ENCODE data around the gene GFPT1. TPM values are rescaled to one million over a fixed set of nuclear protein-coding genes. Genes with fewer than 3 reads are reported as not detected.

GFPT1 gene
- total and polyA plus RNA-seq, 4 donors: 15.9 to 72.6 (median 30.5) TPM

GRCh38 chr2:69383176-69383812 lies 3.7 kb downstream of the GFPT1 start:
- Histone ChIP-seq H3K9ac (ENCODE audit: insufficient read depth in 1 of 2, low read length in 2 of 2) (no peak overlapping the region), H3K36me3 (ENCODE audit: control insufficient read depth in 4 of 4, insufficient read depth in 4 of 4, low read length in 4 of 4) (peaks cover 0 to 5% (median 3%) of the 10 kb centered on the region in 4 donors), H3K4me1 (ENCODE audit: control insufficient read depth in 5 of 5, insufficient read depth in 5 of 5, low read length in 5 of 5) (peaks cover 0 to 18% (median 9%) of the 10 kb centered on the region in 5 donors), H3K9me3 (ENCODE audit: control insufficient read depth in 4 of 4, insufficient read depth in 3 of 4, low read length in 3 of 4) (no peaks in the 10 kb centered on the region), H3K27ac (ENCODE audit: low read depth in 1 of 2, low read length in 1 of 2) (no peak overlapping the region), H3K4me3 (no peak overlapping the region), H3K27me3 (ENCODE audit: control insufficient read depth in 3 of 3, insufficient read depth in 3 of 3, low read length in 2 of 3) (no peaks in the 10 kb centered on the region)
- WGBS, 2 donors: 91 to 96% methylated on average over 7 of the region's 7 CpGs
- no peak for TF ChIP-seq CTCF (IDR thresholded peaks at IDR 0.05; ENCODE audit: control extremely low read depth, extremely low read depth)
- ATAC-seq (ENCODE audit: insufficient read depth, low FRiP score): no peak
- no peak for DNase-seq

GRCh38 chr2:69382547-69382946 lies 4.5 kb downstream of the GFPT1 start:
- Histone ChIP-seq H3K4me1 (ENCODE audit: control insufficient read depth in 5 of 5, insufficient read depth in 5 of 5, low read length in 5 of 5) (peaks cover 0 to 14% (median 5%) of the 10 kb centered on the region in 5 donors), H3K36me3 (ENCODE audit: control insufficient read depth in 4 of 4, insufficient read depth in 4 of 4, low read length in 4 of 4) (peaks cover 0 to 5% (median 3%) of the 10 kb centered on the region in 4 donors), H3K4me3 (no peak overlapping the region), H3K27me3 (ENCODE audit: control insufficient read depth in 3 of 3, insufficient read depth in 3 of 3, low read length in 2 of 3) (no peaks in the 10 kb centered on the region), H3K9me3 (ENCODE audit: control insufficient read depth in 4 of 4, insufficient read depth in 3 of 4, low read length in 3 of 4) (no peaks in the 10 kb centered on the region), H3K27ac (ENCODE audit: low read depth in 1 of 2, low read length in 1 of 2) (no peak overlapping the region), H3K9ac (ENCODE audit: insufficient read depth in 1 of 2, low read length in 2 of 2) (no peak overlapping the region)
- no peak for ATAC-seq (ENCODE audit: insufficient read depth, low FRiP score)
- 70 to 83% methylated on average over 2 of the region's 2 CpGs for WGBS, 2 donors
- TF ChIP-seq CTCF (IDR thresholded peaks at IDR 0.05; ENCODE audit: control extremely low read depth, extremely low read depth): no peak
- DNase-seq: no peak

- Histone ChIP-seq H3K4me1 (ENCODE audit: control insufficient read depth in 5 of 5, insufficient read depth in 5 of 5, low read length in 5 of 5) (peaks cover 0 to 12% (median 5%) of the 10 kb centered on the region in 5 donors), H3K9ac (ENCODE audit: insufficient read depth in 1 of 2, low read length in 2 of 2) (no peak overlapping the region), H3K36me3 (ENCODE audit: control insufficient read depth in 4 of 4, insufficient read depth in 4 of 4, low read length in 4 of 4) (peaks cover 0 to 5% (median 3%) of the 10 kb centered on the region in 4 donors), H3K27ac (ENCODE audit: low read depth in 1 of 2, low read length in 1 of 2) (no peak overlapping the region), H3K4me3 (no peak overlapping the region), H3K27me3 (ENCODE audit: control insufficient read depth in 3 of 3, insufficient read depth in 3 of 3, low read length in 2 of 3) (no peaks in the 10 kb centered on the region), H3K9me3 (ENCODE audit: control insufficient read depth in 4 of 4, insufficient read depth in 3 of 4, low read length in 3 of 4) (no peaks in the 10 kb centered on the region)
- 86 to 96% methylated on average over 1 of the region's 1 CpG for WGBS, 2 donors
- ATAC-seq (ENCODE audit: insufficient read depth, low FRiP score) (no peak), DNase-seq (no peak)
- no peak for TF ChIP-seq CTCF (IDR thresholded peaks at IDR 0.05; ENCODE audit: control extremely low read depth, extremely low read depth)
These were observed 5.7 kb downstream of the GFPT1 start for GRCh38 chr2:69381337-69381737.

All from lung (tissue), 12 donors.